Measurements from ENCODE around the gene LDLRAP1.

Gene LDLRAP1

DNA sequence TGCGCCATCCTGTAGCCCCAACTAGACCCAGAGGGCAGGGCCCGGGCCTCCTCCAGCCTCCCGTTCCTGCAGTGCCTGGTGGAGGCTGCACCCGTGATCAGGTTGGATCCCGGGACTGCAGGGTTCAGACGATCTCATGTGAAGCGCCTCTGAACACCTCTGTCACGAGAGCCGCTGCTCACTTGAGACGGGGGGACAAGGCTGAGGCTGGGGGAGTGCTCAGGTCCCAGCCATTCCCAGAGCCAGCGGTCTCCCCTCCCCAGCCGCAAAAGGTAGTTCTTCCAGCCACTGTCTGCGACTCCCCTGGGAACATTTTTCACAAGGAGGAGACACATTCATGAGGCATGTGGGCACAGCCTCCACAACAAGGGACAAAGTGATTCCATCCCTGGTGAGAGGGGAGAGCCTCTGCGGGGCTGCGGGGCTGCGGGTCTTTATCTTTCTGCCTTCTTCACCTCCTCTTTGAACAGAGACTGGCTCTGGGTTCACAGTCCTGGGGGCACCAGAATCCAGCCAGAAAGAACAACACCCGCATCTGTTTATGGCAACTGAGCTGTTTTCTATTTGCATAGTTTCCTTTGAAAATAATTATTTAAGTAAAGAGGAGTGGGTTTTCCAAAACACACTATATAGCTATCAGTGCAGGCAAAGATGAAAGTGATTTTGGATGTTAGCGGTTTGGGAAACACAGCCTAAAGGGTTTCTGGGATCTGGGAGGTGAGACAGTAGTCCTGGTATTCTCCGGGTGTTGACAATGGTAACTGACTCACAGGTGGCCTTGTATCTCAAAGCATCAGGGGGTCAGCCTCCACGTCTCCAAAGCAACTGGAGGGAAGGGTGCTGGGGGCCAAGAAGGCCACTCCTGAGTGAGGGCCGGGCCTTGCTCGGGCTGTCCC lies 13.0 kb upstream of the LDLRAP1 start:
- no peak overlapping the region for H3K27ac Mint-ChIP-seq
- no peaks in the 10 kb centered on the region for H3K9me3 Mint-ChIP-seq (ENCODE audit: low read depth)
- H3K27me3 Mint-ChIP-seq = no peaks in the 10 kb centered on the region
- H3K4me1 Mint-ChIP-seq (ENCODE audit: low read depth) = peaks cover 5% of the 10 kb centered on the region
- H3K36me3 Mint-ChIP-seq = no peaks in the 10 kb centered on the region
- no peak overlapping the region for H3K4me3 Mint-ChIP-seq

DNA sequence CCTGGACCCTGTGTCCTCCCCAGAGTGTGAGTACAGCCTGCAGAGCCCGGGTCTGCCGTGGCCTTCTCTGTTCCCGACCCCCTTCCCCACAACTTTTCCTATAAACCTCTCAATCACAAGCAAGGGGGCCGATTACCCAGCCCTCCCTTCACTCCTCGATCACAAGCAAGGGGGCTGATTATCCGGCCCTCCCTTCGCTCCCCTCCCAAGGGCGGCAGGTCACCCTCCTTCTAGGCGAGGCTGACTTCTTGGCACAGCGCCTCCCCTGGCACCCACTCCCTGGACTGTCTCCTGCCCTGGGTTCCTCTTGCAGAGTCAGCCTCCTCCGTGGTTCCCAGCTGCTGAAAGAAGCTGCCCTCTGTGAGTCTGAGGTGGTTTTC lies 12.3 kb upstream of the LDLRAP1 start:
- peaks cover 3% of the 10 kb centered on the region for H3K4me1 Mint-ChIP-seq (ENCODE audit: low read depth)
- no peaks in the 10 kb centered on the region for H3K27me3 Mint-ChIP-seq
- H3K4me3 Mint-ChIP-seq = no peak overlapping the region
- H3K27ac Mint-ChIP-seq = no peak overlapping the region
- no peaks in the 10 kb centered on the region for H3K36me3 Mint-ChIP-seq
- no peaks in the 10 kb centered on the region for H3K9me3 Mint-ChIP-seq (ENCODE audit: low read depth)

DNA sequence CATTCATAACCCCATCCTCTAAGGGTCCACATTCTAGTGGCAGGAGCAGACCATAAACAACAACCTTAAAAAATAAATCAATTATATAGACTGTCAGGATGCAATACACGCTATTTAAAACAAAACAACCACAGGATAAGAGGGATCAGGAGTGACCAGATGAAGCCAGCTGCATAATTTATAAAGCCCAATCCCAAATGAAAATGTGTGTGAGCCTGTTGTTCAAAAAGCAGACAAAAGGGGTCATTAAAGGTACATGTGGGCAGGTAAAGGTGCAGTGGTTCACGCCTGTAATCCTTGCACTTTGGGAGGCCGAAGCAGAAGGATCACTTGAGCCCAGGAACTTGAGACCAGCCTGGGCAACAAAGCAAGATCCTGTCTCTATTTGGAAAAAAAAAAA lies 10.4 kb upstream of the LDLRAP1 start:
- Mint-ChIP-seq H3K4me3 (no peak overlapping the region), H3K36me3 (no peaks in the 10 kb centered on the region), H3K27me3 (no peaks in the 10 kb centered on the region), H3K27ac (no peak overlapping the region), H3K9me3 (ENCODE audit: low read depth) (no peaks in the 10 kb centered on the region), H3K4me1 (ENCODE audit: low read depth) (peaks cover 3% of the 10 kb centered on the region)

DNA sequence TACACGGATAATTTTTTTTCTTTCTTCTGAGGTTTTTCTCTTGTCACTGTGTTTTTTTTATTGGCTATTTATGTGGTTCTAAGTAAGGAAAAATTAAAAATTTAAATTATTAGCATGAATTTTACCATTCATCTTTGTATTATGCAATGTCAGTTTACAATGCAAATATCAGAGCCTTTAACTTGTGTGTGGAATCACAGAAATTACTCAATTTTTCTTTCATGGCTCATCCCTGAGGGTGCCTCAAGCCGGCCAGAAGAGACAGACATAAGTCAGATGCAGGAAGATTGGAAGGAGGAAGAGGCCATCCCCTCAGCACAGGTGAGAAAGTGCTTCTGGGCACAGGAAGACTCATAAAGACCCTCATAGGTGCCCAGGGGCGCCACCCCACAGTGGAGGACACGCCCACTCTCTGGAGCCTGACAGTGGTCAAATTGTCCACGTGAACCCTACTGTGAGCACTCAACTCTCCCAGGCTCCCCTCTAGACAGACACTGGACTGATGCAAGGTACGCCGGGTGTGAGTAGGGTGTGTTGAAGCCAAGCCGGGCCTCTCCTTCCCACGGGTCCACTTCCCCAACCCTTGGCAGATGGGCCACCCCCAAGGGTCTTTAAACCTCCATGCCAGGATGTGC lies 9.5 kb upstream of the LDLRAP1 start:
- Mint-ChIP-seq H3K27me3 (no peaks in the 10 kb centered on the region), H3K27ac (no peak overlapping the region), H3K4me3 (no peak overlapping the region), H3K4me1 (ENCODE audit: low read depth) (peaks cover 6% of the 10 kb centered on the region), H3K36me3 (no peaks in the 10 kb centered on the region), H3K9me3 (ENCODE audit: low read depth) (no peaks in the 10 kb centered on the region)

DNA sequence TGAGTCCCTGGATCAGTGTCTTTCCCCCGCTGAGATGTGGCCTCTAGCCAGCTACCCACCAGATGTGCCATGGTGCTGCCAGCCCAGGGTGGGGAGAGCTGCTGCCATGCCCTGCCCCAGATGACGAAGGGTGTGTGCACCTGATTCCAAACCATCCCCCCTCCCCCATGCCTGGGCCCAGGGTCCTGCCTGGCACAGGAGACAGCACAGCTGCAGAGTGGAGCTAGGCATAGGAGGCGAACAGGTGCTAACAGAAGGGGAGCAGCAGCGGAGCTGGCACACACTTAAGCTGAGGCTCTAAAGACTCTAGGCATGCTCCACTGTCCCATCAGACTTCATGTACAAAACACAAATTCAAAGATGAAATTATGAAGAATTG lies 9.0 kb upstream of the LDLRAP1 start:
- no peaks in the 10 kb centered on the region for H3K36me3 Mint-ChIP-seq
- H3K27me3 Mint-ChIP-seq = no peaks in the 10 kb centered on the region
- no peak overlapping the region for H3K4me3 Mint-ChIP-seq
- no peaks in the 10 kb centered on the region for H3K9me3 Mint-ChIP-seq (ENCODE audit: low read depth)
- H3K4me1 Mint-ChIP-seq (ENCODE audit: low read depth) = peaks cover 3% of the 10 kb centered on the region
- no peak overlapping the region for H3K27ac Mint-ChIP-seq

DNA sequence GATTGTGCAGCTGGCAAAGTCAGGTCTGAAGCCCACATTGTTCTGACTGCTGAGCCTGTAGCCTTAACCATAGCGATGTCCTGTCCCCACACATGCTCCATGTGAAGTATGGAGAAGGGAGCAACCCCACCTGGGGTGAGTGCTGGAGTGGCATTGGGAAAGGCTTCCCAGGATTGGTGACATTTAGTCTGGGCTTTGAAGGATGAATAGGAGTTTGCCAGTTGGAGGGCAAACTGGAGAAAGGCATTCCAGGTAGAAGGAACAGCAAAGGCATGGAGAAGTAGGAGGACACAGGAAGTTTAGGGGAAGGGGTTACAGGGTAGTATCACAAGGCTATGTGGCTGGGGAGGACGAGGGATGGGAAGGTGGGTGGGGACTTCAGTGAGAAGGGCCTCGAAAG lies 7.3 kb upstream of the LDLRAP1 start:
- H3K9me3 Mint-ChIP-seq (ENCODE audit: low read depth) = no peaks in the 10 kb centered on the region
- H3K27ac Mint-ChIP-seq = no peak overlapping the region
- H3K4me1 Mint-ChIP-seq (ENCODE audit: low read depth) = peaks cover 3% of the 10 kb centered on the region
- no peak overlapping the region for H3K4me3 Mint-ChIP-seq
- no peaks in the 10 kb centered on the region for H3K27me3 Mint-ChIP-seq
- H3K36me3 Mint-ChIP-seq = no peaks in the 10 kb centered on the region

DNA sequence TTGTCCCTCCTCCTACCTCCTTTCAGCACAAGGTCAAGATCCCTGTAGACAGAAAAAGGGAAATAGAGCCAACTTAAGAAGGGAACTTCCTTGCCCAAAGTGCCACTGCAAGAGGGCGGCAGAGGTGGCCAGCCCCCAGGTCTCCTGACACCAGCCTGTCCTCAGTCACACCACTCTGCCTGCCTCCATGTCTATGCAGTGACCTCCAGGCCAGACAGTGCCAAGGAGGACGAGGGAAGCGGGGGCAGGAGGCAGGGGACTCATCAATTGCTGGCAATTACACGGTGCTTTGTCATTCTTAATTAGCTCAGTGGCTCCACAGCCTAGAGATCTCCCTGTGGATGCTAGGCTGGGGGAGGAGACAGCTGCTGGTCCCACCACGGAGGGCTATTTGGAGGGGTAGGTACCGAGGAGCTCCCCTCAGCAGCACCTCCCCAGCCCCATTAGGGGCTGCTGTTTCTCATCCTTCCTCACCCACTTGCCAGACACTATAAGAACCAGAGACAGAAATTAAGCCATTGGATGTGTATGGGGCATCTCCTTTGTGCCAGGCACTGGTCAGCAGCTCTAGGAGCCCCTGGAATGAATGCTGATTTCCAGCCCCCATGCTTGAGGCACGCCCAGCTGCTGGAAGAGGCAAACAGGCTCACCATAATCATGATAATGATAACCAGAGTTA lies 6.1 kb upstream of the LDLRAP1 start:
- no peak overlapping the region for H3K27ac Mint-ChIP-seq
- H3K9me3 Mint-ChIP-seq (ENCODE audit: low read depth) = no peaks in the 10 kb centered on the region
- H3K36me3 Mint-ChIP-seq = no peaks in the 10 kb centered on the region
- no peaks in the 10 kb centered on the region for H3K27me3 Mint-ChIP-seq
- H3K4me3 Mint-ChIP-seq = no peak overlapping the region
- H3K4me1 Mint-ChIP-seq (ENCODE audit: low read depth) = peaks cover 3% of the 10 kb centered on the region

DNA sequence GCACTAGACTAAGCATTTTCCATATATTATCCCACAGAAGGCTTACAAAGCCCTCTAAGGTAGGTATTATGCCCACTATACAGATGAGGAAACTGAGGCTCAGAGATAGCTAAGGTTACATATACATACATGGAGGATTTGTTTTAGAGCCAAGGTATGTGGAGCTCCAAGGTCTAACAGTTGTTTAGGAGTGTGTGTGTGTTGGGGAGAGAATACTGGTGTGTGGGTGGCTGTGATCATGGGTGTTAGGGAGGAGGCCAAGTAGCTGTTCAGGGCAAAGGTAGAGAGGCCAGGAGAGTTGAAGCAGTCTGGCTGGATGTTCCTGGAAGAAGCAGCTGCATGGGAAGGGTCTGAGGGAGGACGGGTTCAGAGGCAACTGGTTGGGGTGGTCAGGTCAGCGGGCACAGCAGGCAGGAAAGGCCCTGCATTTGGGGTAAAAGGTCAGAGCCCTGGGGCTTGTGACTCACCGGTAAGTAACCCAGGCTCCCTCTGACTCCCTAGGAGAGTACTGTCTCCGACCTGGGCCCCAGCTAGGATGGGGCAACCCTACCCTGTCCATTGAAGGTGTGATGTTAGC lies 5.1 kb upstream of the LDLRAP1 start:
- H3K4me1 Mint-ChIP-seq (ENCODE audit: low read depth) = peaks cover 3% of the 10 kb centered on the region
- H3K27me3 Mint-ChIP-seq = no peaks in the 10 kb centered on the region
- no peak overlapping the region for H3K27ac Mint-ChIP-seq
- H3K36me3 Mint-ChIP-seq = no peaks in the 10 kb centered on the region
- H3K4me3 Mint-ChIP-seq = no peak overlapping the region
- H3K9me3 Mint-ChIP-seq (ENCODE audit: low read depth) = no peaks in the 10 kb centered on the region

DNA sequence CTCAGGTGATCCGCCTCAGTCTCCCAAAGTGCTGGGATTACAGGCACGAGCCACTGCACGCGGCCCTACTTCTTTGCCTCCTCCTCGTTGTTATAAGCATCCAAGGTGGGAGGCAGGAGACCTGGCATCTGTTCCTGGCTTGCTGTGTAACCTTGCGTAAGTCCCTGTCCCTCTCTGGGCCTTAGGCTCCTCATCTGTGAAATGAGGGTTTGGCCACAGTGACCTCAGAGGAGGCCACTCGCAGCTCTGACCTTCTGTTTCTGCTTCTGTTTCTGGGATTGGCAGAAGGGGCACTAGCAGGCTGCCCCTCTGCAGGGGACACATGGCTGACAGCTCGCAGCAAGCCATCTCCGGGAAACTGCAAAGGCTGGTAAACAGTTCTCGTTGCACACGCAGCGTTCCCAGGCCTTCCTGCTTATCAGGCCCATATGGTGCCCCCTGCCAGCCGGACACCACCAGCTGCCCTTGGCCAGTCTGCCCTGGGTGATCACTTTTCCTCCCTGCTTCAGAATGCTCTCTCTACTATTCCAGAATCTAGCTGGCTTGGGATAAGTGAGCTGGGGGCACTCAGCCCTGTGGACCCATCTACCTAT lies 2.6 kb upstream of the LDLRAP1 start:
- Mint-ChIP-seq H3K27ac (no peak overlapping the region), H3K36me3 (no peaks in the 10 kb centered on the region), H3K27me3 (no peaks in the 10 kb centered on the region), H3K4me1 (ENCODE audit: low read depth) (peaks cover 18% of the 10 kb centered on the region), H3K4me3 (no peak overlapping the region), H3K9me3 (ENCODE audit: low read depth) (no peaks in the 10 kb centered on the region)

DNA sequence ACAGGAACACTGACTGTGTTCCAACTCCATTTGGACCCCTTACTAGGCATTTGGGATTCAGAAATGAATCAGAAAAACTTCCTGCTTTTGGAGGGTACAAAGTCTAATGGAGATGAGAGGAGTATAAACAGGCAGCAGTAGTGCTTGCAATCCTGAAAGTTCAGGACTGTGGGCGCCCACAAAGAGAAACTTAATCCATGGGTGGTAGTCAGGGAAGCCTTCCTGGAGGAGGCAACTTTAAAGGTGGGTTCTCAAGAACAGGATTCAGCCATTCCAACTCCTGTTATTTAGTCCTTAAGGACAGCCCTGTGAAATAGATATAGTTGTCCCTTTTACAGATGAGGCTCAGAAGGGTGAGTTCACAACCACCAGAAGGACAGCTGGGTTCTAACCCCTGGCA lies 2.0 kb upstream of the LDLRAP1 start:
- Mint-ChIP-seq H3K36me3 (no peaks in the 10 kb centered on the region), H3K4me3 (no peak overlapping the region), H3K27ac (no peak overlapping the region), H3K27me3 (no peaks in the 10 kb centered on the region), H3K9me3 (ENCODE audit: low read depth) (no peaks in the 10 kb centered on the region), H3K4me1 (ENCODE audit: low read depth) (peaks cover 22% of the 10 kb centered on the region)

DNA sequence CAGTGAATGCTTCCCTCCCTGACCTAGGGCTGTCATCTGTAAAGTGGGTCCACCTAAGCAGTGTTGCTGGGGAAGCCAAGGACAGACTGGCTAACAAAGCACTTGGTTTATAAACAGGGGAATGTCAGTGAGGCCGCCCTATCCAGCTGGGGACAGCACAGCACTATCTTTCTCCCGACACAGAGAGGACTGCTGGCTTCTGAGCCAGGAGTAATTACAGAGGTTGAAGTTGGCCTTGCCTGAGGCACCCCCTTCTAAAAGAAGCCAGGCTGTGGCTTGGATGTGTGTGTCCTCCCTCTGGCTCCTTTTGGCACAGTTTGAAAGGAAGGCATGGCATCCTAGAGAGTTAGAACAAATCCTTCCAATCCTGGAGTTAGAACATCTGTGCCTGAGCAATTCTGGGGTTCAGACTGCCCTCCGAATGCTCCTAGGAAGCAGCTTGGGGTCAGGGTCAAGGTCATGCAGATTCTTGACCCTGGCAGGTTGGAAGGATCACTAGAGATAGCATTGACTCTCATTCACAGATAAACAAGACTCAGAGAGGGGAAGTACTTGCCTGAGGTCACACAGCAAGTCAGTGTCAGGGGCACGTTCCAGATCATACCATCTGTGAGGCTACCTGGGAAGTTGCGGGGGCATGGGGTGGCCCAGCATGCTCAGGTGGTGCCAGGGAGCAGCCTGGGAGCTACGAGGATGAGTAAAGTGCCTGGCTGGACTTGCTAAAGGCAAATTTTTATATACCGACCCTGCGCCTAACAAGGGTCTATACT lies 1.3 kb upstream of the LDLRAP1 start:
- Mint-ChIP-seq H3K9me3 (ENCODE audit: low read depth) (no peaks in the 10 kb centered on the region), H3K27me3 (no peaks in the 10 kb centered on the region), H3K27ac (no peak overlapping the region), H3K4me1 (ENCODE audit: low read depth) (peaks cover 28% of the 10 kb centered on the region), H3K4me3 (peak overlapping the region; percentile 75), H3K36me3 (no peaks in the 10 kb centered on the region)

DNA sequence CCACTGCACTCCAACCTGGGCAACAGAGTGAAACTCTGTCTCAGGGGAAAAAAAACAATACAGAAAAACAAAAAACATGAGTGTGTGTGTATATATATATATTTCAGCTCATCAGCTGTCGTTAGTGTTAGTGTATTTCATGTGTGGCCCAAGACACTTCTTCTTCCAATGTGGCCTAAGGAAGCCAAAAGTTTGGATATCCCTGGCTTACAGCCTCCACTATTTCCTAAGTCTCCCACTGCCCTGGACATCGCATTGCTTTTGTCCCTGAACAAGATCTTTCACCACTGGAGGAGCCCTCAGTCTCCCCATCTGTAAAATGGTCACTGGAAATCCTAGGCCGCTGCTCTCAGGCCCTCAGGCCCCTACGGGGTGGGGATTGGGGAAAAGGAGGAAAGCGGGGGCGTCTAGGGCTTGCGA lies 391 bp upstream of the LDLRAP1 start:
- H3K27me3 Mint-ChIP-seq = no peaks in the 10 kb centered on the region
- H3K9me3 Mint-ChIP-seq (ENCODE audit: low read depth) = no peaks in the 10 kb centered on the region
- peaks cover 34% of the 10 kb centered on the region for H3K4me1 Mint-ChIP-seq (ENCODE audit: low read depth)
- H3K27ac Mint-ChIP-seq = peak overlapping the region; percentile 41
- peak overlapping the region; percentile 75 for H3K4me3 Mint-ChIP-seq
- no peaks in the 10 kb centered on the region for H3K36me3 Mint-ChIP-seq

DNA sequence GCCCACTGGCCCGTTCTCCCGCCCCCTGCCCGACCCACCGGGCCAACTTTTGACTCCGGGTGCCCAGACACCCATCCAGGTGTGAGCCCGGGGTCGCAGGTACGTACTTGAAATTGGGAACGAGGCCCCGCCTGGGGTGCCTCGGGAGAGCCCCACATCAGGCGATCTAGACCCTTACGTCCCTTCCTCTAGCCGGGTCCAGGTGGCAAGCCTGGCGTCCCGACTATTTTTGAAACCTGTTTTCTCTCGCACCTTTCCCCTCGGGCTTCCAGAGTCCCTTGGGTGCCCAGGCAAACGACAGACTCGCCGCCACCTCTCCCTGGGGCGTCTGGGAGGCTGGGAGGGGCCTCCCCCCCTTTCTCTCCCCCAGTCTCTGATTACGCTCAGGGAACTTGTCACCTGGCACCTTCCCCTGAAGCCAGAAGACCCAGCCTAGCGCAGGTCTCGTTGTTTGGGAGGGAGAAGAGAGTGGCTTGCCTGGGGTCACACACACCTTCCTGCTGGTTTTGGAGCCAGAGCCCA lies 898 bp downstream of the LDLRAP1 start:
- H3K27me3 Mint-ChIP-seq = no peaks in the 10 kb centered on the region
- H3K4me3 Mint-ChIP-seq = peak overlapping the region; percentile 88
- no peaks in the 10 kb centered on the region for H3K9me3 Mint-ChIP-seq (ENCODE audit: low read depth)
- H3K4me1 Mint-ChIP-seq (ENCODE audit: low read depth) = peaks cover 43% of the 10 kb centered on the region
- peak overlapping the region; percentile 76 for H3K27ac Mint-ChIP-seq
- no peaks in the 10 kb centered on the region for H3K36me3 Mint-ChIP-seq

DNA sequence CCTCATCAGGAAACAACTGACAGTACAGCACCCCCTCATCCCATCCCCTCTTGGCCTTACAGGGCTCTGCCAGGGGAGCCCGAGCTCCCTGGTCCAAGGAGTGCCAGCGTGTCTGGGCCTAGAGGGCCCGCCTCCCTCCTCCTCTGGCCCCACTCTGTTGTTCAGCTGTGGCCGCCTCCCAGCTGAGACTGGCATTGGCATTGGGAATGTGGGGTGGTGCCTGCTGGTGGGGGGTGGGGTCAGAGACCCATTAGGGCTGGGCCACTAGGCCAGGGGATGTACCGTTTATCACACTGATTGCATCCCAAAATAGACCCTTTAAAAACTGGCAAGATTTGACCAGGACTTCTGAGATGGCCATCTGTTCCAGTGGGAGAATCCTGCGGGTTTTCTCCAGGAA lies 1.4 kb downstream of the LDLRAP1 start:
- Mint-ChIP-seq H3K4me3 (peak overlapping the region; percentile 88), H3K9me3 (ENCODE audit: low read depth) (no peaks in the 10 kb centered on the region), H3K36me3 (no peaks in the 10 kb centered on the region), H3K27me3 (no peaks in the 10 kb centered on the region), H3K27ac (peak overlapping the region; percentile 76), H3K4me1 (ENCODE audit: low read depth) (peaks cover 48% of the 10 kb centered on the region)

Data from activated naive CD8-positive, alpha-beta T cell (primary cell).